PC-3 (cell line): ENCODE results near the gene KATNA1. TPM values are rescaled to one million over a fixed set of nuclear protein-coding genes. Genes with fewer than 3 reads are reported as not detected.

Experiments used
- ATAC-seq: fragments of 200-7000 bp; cut with Tn5 transposase; 2 replicates; pipeline ENCODE4 v1.9.1; 2020; ENCODE audit warnings: mild to moderate bottlenecking, moderate library complexity
- BruUV-seq: library from RNA; stranded (reverse); fragments of 400-500 nt; replicated peaks from 2 replicates; lab custom pipeline; 2021; lab: Mats Ljungman, UMichigan
- CTCF ChIA-PET: fragments of 300-600 bp; sonication (Branson Sonifier 250); formaldehyde crosslinking; loops from one replicate; lab custom pipeline; 2022; ENCODE audit warnings: antibody characterized with exemption; lab: Charles Lee
- POLR2A ChIA-PET: fragments of 300-600 bp; sonication (Branson Sonifier 250); formaldehyde crosslinking; loops from one replicate; lab custom pipeline; 2022; ENCODE audit warnings: antibody characterized with exemption; ENCODE audit not compliant: unreplicated experiment; lab: Charles Lee
- DNase-seq: peaks from one replicate; pipeline ENCODE4 v3.0.0-alpha.2; 2015
- H2AFZ ChIP-seq: fragments of 300-600 bp; sonication (generic); 2 replicates; pipeline ENCODE4 v1.6.0; 2016; ENCODE audit warnings: antibody characterized with exemption, low read length
- H3F3A ChIP-seq: fragments of 300-600 bp; sonication (generic); one replicate; pipeline ENCODE4 v1.6.0; 2017; ENCODE audit warnings: antibody characterized with exemption, low read length, control low read depth, mild to moderate bottlenecking; ENCODE audit not compliant: unreplicated experiment
- H3K27ac ChIP-seq: fragments of 300-600 bp; sonication (generic); 2 replicates; pipeline ENCODE4 v1.5.1; 2016; ENCODE audit warnings: mild to moderate bottlenecking, low read length
- H3K27me3 ChIP-seq: fragments of 300-600 bp; sonication (generic); 2 replicates; pipeline ENCODE4 v1.6.1; 2016; ENCODE audit warnings: low read length, mixed read lengths
- H3K36me3 ChIP-seq: fragments of 300-600 bp; sonication (generic); 2 replicates; pipeline ENCODE4 v1.6.1; 2016; ENCODE audit warnings: low read depth, mixed run types, low read length, mixed read lengths
- H3K4me1 ChIP-seq: fragments of 300-600 bp; sonication (generic); 2 replicates; pipeline ENCODE4 v1.5.1; 2016; ENCODE audit warnings: low read length; ENCODE audit not compliant: insufficient read depth
- H3K4me2 ChIP-seq: fragments of 300-600 bp; sonication (generic); 2 replicates; pipeline ENCODE4 v1.6.0; 2016; ENCODE audit warnings: low read length
- H3K4me3 ChIP-seq: fragments of 300-600 bp; sonication (generic); 2 replicates; pipeline ENCODE4 v1.5.1; 2016; ENCODE audit warnings: mild to moderate bottlenecking, low read length, mixed read lengths
- H3K79me2 ChIP-seq: fragments of 300-600 bp; sonication (generic); 2 replicates; pipeline ENCODE4 v1.6.1; 2017; ENCODE audit warnings: low read length, mixed read lengths
- H3K9ac ChIP-seq: fragments of 300-600 bp; sonication (generic); 2 replicates; pipeline ENCODE4 v1.6.0; 2016; ENCODE audit warnings: mild to moderate bottlenecking, low read length
- H3K9me2 ChIP-seq: fragments of 300-600 bp; sonication (generic); replicated peaks from 2 replicates; pipeline ENCODE4 v1.6.1; 2016; ENCODE audit warnings: mixed run types, low read length, mixed read lengths
- H3K9me3 ChIP-seq: fragments of 300-600 bp; sonication (generic); 2 replicates; pipeline ENCODE4 v1.6.1; 2016; ENCODE audit warnings: low read length, mixed read lengths
- H4K20me1 ChIP-seq: fragments of 300-600 bp; sonication (generic); 2 replicates; pipeline ENCODE4 v1.6.1; 2016; ENCODE audit warnings: low read length, mixed read lengths
- CTCF ChIP-seq: fragments of 300-600 bp; sonication (generic); conservative IDR thresholded peaks from 2 replicates; pipeline ENCODE4 v1.5.1; 2017; ENCODE audit warnings: antibody characterized with exemption, low read depth, mild to moderate bottlenecking, low read length
- EZH2 ChIP-seq: fragments of 300-600 bp; sonication (generic); IDR thresholded peaks from one replicate; pipeline ENCODE4 v1.6.1; 2017; ENCODE audit warnings: antibody characterized with exemption, mild to moderate bottlenecking, low read length; ENCODE audit not compliant: unreplicated experiment
- EZH2phosphoT487 ChIP-seq: fragments of 300-600 bp; sonication (generic); IDR thresholded peaks from 2 replicates; pipeline ENCODE4 v1.6.1; 2018; ENCODE audit warnings: mild to moderate bottlenecking, antibody characterized with exemption, low read length, borderline replicate concordance
- intact Hi-C: fragments of 100-400 bp; cut with micrococcal nuclease; formaldehyde crosslinking; loops from 2 replicates; pipeline ENCODE4 v1.9.0; 2023
- total RNA-seq: library from RNA; depleted of rRNA; stranded (reverse); fragments of >200 nt; gene quantifications from 2 replicates; pipeline ENCODE4 v1.2.3, GENCODE V29; 2014

Gene KATNA1
- total RNA-seq, 1 experiment from 2014 or later, result 18.1 TPM

DNA sequence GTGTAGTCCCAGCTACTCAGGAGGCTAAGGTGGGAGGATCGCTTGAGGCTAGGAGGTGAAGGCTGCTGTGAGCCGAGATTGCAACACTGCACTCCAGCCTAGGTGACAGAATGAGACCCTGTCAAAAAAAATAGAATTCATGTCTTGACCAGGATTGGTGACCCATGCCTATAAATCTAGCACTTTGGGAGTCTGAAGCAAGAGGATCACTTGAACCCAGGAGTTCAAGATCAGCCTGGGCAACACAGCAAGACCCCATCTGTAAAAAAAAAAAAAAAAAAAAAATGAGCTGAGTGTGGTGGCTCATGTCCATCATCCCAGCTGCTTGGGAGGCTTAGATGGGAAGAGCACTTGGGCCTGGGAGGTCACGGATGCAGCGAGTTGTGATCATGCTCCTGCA is 48.0 kb downstream of the KATNA1 start:
- no peak overlapping the region for H3K27ac ChIP-seq
- intact Hi-C loops, result no loop called here
- no peaks in the 10 kb centered on the region for H3K9me3 ChIP-seq
- H3K4me1 ChIP-seq, result no peaks in the 10 kb centered on the region
- ChIA-PET POLR2A (no interaction called here), CTCF (no interaction called here)
- no peak overlapping the region for H3K4me2 ChIP-seq
- H3K79me2 ChIP-seq, result no peaks in the 10 kb centered on the region
- BruUV-seq, result no TSS peak
- H3K36me3 ChIP-seq, result no peaks in the 10 kb centered on the region; the same call in none of the 2 replicates
- no peak overlapping the region for H2AFZ ChIP-seq
- DNase-seq (no peak), ATAC-seq (no peak)
- H3K9ac ChIP-seq, result no peak overlapping the region
- H3F3A ChIP-seq, result no peaks in the 10 kb centered on the region
- H3K4me3 ChIP-seq, result no peak overlapping the region
- H4K20me1 ChIP-seq, result no peaks in the 10 kb centered on the region
- TF ChIP-seq EZH2phosphoT487 (no peak), EZH2 (no peak), CTCF (no peak)
- no peaks in the 10 kb centered on the region for H3K27me3 ChIP-seq
- H3K9me2 ChIP-seq, result no peaks in the 10 kb centered on the region

DNA sequence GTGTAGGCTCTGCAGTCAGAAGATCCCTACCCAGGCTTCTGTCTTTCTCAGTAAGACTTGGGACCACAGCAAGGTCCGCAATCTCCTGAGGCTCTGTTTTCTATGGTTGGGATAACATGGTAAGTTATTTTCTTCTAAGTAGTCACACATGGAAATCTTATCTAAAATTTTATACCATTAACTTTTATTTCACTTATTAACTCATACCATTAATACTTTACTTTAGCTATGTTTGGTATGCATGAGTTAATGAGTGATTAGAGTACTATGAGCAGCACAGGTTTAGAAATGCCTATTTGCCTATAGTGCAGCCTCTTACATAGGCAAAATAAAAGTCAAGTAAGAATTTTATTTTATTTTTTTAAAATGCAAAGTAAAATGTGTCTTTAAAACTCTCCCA is 55.1 kb downstream of the KATNA1 start:
- BruUV-seq, result no TSS peak

More for the DNA sequence above, 55.1 kb downstream of the KATNA1 start:
- H3K9me2 ChIP-seq, result no peaks in the 10 kb centered on the region
- H3K4me3 ChIP-seq, result no peak overlapping the region
- TF ChIP-seq EZH2phosphoT487 (no peak), CTCF (no peak), EZH2 (no peak)
- H3K36me3 ChIP-seq, result peaks cover 9% of the 10 kb centered on the region
- no peaks in the 10 kb centered on the region for H3F3A ChIP-seq
- no peaks in the 10 kb centered on the region for H3K4me1 ChIP-seq
- no peak overlapping the region for H3K4me2 ChIP-seq
- POLR2A ChIA-PET, result no interaction called here
- CTCF ChIA-PET, result no interaction called here
- no peak for ATAC-seq
- no peak overlapping the region for H2AFZ ChIP-seq
- H4K20me1 ChIP-seq, result no peaks in the 10 kb centered on the region
- H3K9me3 ChIP-seq, result no peaks in the 10 kb centered on the region
- intact Hi-C loops, result no loop called here
- H3K27me3 ChIP-seq, result no peaks in the 10 kb centered on the region
- no peak overlapping the region for H3K9ac ChIP-seq
- H3K79me2 ChIP-seq, result no peaks in the 10 kb centered on the region
- no peak overlapping the region for H3K27ac ChIP-seq
- no peak for DNase-seq
